Measurements from ENCODE around the gene BRSK1.

DNA sequence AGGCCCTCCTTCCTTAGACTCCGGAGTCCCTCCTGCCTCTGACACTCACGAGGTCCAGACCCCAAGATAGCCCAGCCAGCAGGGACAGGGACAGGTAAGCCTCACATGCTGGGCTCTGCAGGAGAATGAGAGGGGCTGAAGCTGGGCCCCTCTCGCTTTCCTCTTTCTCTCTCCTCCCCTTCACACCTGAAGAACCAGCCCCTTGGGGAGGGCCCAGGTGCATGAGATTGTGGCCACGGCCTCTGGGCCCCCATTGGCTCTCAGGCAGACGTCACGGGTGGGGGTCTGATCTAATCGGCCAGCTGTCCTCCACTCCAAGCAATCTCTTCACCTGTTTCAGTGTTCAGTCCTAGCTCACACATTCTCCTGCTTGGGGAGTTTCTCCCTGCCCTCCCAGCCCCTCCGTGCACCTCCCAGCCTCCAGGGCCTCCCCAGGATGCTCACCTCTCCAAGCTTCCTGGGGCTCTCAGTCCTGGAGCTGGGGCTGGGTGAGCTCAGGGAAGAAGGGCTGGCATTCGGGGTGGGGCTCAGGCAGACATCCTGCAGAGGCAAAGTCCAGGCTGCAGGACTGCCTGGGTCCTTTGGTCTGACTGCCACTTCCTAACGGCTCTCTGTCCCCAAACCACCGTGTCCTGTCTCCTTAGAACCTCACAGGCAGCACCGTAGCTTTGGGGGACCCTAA, 38.5 kb downstream of the BRSK1 start:
- TF ChIP-seq POLR2AphosphoS5 (IDR thresholded peaks at IDR 0.05; ENCODE audit: borderline replicate concordance, low read depth, low read length) (no peak), EZH2 (IDR thresholded peaks at IDR 0.05) (no peak)

All from SK-N-MC (cell line).